Activated CD4-positive, alpha-beta memory T cell treated with anti-CD3 and anti-CD28 coated beads for 36 hours (primary cell): ENCODE results near the gene DAP. TPM values are rescaled to one million over a fixed set of nuclear protein-coding genes. Genes with fewer than 3 reads are reported as not detected.

Experiments used
- CTCF ChIA-PET: fragments of 350-600 bp; sonication (Branson Sonifier 250); formaldehyde crosslinking; loops from one replicate; lab custom pipeline; 2021; ENCODE audit warnings: antibody characterized with exemption, inconsistent platforms; lab: Charles Lee
- POLR2A ChIA-PET: fragments of 350-600 bp; sonication (Branson Sonifier 250); formaldehyde crosslinking; loops from one replicate; lab custom pipeline; 2021; ENCODE audit warnings: antibody characterized with exemption; lab: Charles Lee
- DNase-seq: peaks from one replicate; pipeline ENCODE4 v3.0.0-alpha.2; 2020
- H3K27ac Mint-ChIP-seq: one replicate; pipeline ENCODE4 v1.8.0; 2021; ENCODE audit warnings: mixed read lengths
- H3K27me3 Mint-ChIP-seq: one replicate; pipeline ENCODE4 v1.8.0; 2021; ENCODE audit warnings: mixed read lengths
- H3K36me3 Mint-ChIP-seq: one replicate; pipeline ENCODE4 v1.8.0; 2021; ENCODE audit warnings: mixed read lengths
- H3K4me1 Mint-ChIP-seq: one replicate; pipeline ENCODE4 v1.8.0; 2021; ENCODE audit warnings: low read depth, mixed read lengths
- H3K4me3 Mint-ChIP-seq: one replicate; pipeline ENCODE4 v1.8.0; 2021; ENCODE audit warnings: mild to moderate bottlenecking, mixed read lengths
- H3K9me3 Mint-ChIP-seq: one replicate; pipeline ENCODE4 v1.8.0; 2021; ENCODE audit warnings: mixed read lengths
- intact Hi-C: fragments of 100-400 bp; cut with micrococcal nuclease; formaldehyde crosslinking; loops from one replicate; pipeline ENCODE4 v1.15.1; 2023
- total RNA-seq, 2 experiments: library from RNA; stranded (reverse); gene quantifications; one replicate each; pipeline ENCODE4 v1.2.3, GENCODE V29; 2021

The DAP gene
- total RNA-seq, 2 experiments from 2014 or later = 39.0 to 39.7 TPM

- H3K9me3 Mint-ChIP-seq = no peaks in the 10 kb centered on the region
- POLR2A ChIA-PET = no interaction called here
- no peak overlapping the region for H3K4me3 Mint-ChIP-seq
- H3K4me1 Mint-ChIP-seq = no peaks in the 10 kb centered on the region
- H3K27me3 Mint-ChIP-seq = no peaks in the 10 kb centered on the region
- H3K36me3 Mint-ChIP-seq = no peaks in the 10 kb centered on the region
- no peak for DNase-seq
- intact Hi-C loops = no loop called here
- no peak overlapping the region for H3K27ac Mint-ChIP-seq
- CTCF ChIA-PET = no interaction called here
Observed at GRCh38 chr5:10660720-10661387, 100.2 kb downstream of the DAP start.

DNA sequence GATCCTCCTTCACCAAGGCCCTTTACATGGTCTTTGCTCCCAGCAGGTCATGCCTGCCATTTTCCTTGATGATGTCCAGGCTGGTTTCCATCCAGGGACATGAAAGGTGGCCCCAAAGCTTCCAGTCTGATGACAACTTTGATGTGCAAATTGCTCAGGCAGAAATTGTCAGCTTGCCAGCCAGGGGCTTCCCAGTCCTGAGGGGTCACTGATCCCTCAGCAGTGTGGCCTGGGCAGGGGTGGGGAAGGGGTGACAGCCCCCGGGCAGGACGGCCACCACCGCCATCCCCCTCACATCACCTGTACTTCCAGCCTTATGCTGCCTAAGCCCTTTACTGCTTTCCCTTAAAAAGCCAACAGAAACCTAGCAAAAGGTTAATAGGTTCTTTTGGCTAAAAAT is 100.9 kb downstream of the DAP start:
- no peaks in the 10 kb centered on the region for H3K9me3 Mint-ChIP-seq
- CTCF ChIA-PET = no interaction called here
- H3K4me3 Mint-ChIP-seq = no peak overlapping the region
- intact Hi-C loops = no loop called here
- DNase-seq = no peak
- H3K36me3 Mint-ChIP-seq = no peaks in the 10 kb centered on the region
- no peaks in the 10 kb centered on the region for H3K4me1 Mint-ChIP-seq
- H3K27me3 Mint-ChIP-seq = no peaks in the 10 kb centered on the region
- no peak overlapping the region for H3K27ac Mint-ChIP-seq
- POLR2A ChIA-PET = no interaction called here

DNA sequence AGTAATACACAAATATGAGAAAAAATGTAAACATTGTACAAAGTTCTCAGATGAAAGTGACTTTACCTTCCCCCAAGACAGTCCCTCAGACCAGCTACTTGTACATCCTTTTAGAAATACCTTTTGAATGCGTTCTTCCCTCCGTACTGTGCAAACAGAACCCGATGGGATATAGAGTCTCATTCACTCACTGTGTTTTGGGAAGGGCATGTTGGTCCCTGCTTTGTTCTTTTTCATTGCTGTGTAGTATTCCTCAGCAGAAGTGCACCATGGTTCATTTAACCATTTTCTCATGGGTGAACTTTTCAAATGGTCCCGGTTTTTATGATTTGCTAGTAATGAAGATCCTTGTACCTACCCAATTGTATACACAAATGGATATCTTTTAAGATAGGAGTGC is 102.8 kb downstream of the DAP start:
- no peaks in the 10 kb centered on the region for H3K27me3 Mint-ChIP-seq
- intact Hi-C loops = no loop called here
- H3K36me3 Mint-ChIP-seq = peaks cover 2% of the 10 kb centered on the region
- no peaks in the 10 kb centered on the region for H3K9me3 Mint-ChIP-seq
- no peaks in the 10 kb centered on the region for H3K4me1 Mint-ChIP-seq
- ChIA-PET POLR2A (no interaction called here), CTCF (no interaction called here)
- H3K27ac Mint-ChIP-seq = no peak overlapping the region
- H3K4me3 Mint-ChIP-seq = no peak overlapping the region
- no peak for DNase-seq

- Mint-ChIP-seq H3K4me3 (no peak overlapping the region), H3K4me1 (no peaks in the 10 kb centered on the region), H3K9me3 (no peaks in the 10 kb centered on the region), H3K27me3 (no peaks in the 10 kb centered on the region), H3K27ac (no peak overlapping the region), H3K36me3 (peaks cover 2% of the 10 kb centered on the region)
- no peak for DNase-seq
- ChIA-PET POLR2A (no interaction called here), CTCF (no interaction called here)
- intact Hi-C loops = no loop called here
Observed at GRCh38 chr5:10655972-10656830, 104.8 kb downstream of the DAP start.

GRCh38 chr5:10655161-10655971 is 105.7 kb downstream of the DAP start:
- Mint-ChIP-seq H3K27ac (no peak overlapping the region), H3K27me3 (no peaks in the 10 kb centered on the region), H3K36me3 (peaks cover 4% of the 10 kb centered on the region), H3K4me3 (no peak overlapping the region), H3K9me3 (no peaks in the 10 kb centered on the region), H3K4me1 (no peaks in the 10 kb centered on the region)
- CTCF ChIA-PET = no interaction called here
- no peak for DNase-seq
- intact Hi-C loops = no loop called here
- POLR2A ChIA-PET = no interaction called here

- intact Hi-C loops = no loop called here
- Mint-ChIP-seq H3K4me1 (no peaks in the 10 kb centered on the region), H3K27me3 (no peaks in the 10 kb centered on the region), H3K27ac (no peak overlapping the region), H3K36me3 (peaks cover 4% of the 10 kb centered on the region), H3K9me3 (no peaks in the 10 kb centered on the region), H3K4me3 (no peak overlapping the region)
- DNase-seq = no peak
- CTCF ChIA-PET = no interaction called here
- POLR2A ChIA-PET = no interaction called here
Observed at GRCh38 chr5:10654566-10654965, 106.5 kb downstream of the DAP start.

GRCh38 chr5:10653751-10654400 is 107.2 kb downstream of the DAP start:
- Mint-ChIP-seq H3K4me3 (no peak overlapping the region), H3K4me1 (no peaks in the 10 kb centered on the region), H3K27ac (no peak overlapping the region), H3K36me3 (peaks cover 4% of the 10 kb centered on the region), H3K9me3 (no peaks in the 10 kb centered on the region), H3K27me3 (no peaks in the 10 kb centered on the region)
- POLR2A ChIA-PET = no interaction called here
- CTCF ChIA-PET = no interaction called here
- DNase-seq = no peak
- intact Hi-C loops = no loop called here

DNA sequence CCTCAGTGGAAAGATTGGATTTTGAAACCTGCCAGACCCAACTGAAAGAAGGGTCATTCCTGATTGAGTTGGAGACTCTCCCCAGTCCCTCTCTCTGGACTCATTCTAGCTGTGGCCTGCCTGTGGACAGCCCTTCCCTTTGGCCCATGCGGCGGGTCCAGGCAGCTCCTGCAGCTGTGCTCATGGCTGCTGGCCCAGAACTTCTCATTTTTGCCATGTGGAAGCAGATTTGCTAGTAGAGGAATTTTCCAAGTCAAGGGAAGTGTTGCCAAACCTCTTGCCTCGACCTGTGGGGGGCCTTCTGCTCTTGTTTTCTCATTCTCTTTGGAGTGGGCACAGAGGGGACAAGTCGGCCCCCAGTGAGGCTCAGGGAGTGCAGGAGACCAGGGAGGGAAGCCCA is 108.0 kb downstream of the DAP start:
- no peak overlapping the region for H3K27ac Mint-ChIP-seq
- peaks cover 7% of the 10 kb centered on the region for H3K36me3 Mint-ChIP-seq
- DNase-seq = no peak
- no peaks in the 10 kb centered on the region for H3K9me3 Mint-ChIP-seq
- ChIA-PET CTCF (no interaction called here), POLR2A (no interaction called here)
- intact Hi-C loops = no loop called here
- H3K4me1 Mint-ChIP-seq = no peaks in the 10 kb centered on the region
- H3K4me3 Mint-ChIP-seq = no peak overlapping the region
- no peaks in the 10 kb centered on the region for H3K27me3 Mint-ChIP-seq

DNA sequence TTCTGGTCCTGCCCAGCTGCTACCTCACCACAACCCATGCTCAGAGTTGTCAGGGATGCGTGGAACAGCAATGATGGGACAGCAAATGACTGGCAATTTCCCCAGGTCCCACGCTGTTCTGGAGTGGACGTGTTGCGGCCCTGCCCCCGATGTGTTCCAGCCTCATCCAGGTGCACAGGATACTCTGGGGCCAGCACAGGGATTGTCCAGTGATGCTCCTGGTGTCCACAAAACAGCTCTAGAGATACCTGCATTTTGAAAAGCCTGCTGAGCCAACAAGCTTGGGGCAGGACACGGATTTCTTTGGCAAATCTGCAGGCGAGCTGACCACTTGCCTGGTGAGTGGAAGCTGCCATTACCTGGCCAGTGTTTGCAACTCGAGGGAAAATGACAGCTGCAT is 108.4 kb downstream of the DAP start:
- Mint-ChIP-seq H3K9me3 (no peaks in the 10 kb centered on the region), H3K27me3 (no peaks in the 10 kb centered on the region), H3K27ac (no peak overlapping the region), H3K36me3 (peaks cover 7% of the 10 kb centered on the region), H3K4me1 (no peaks in the 10 kb centered on the region), H3K4me3 (no peak overlapping the region)
- CTCF ChIA-PET = no interaction called here
- DNase-seq = no peak
- POLR2A ChIA-PET = no interaction called here
- intact Hi-C loops = no loop called here

DNA sequence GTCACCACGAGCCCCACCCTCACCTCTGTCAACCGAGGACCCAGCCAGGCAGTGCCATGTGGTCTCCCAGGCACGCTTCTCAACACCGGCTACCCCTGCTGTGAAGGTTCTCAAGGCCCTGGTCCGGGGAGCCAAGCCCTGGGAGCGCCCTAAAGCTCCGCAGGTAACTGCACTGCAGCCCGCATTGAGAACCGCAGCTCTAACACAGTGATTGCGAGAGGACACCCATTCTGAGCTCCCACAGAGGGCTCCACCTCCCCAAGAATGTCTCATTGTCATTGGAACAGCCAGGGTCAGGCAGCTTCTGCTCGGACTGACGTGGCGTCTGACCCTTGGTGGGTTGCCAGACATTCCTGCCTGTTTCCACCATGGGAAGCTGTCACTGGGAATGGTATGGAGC is 108.9 kb downstream of the DAP start:
- H3K27me3 Mint-ChIP-seq = no peaks in the 10 kb centered on the region
- ChIA-PET CTCF (no interaction called here), POLR2A (no interaction called here)
- no peaks in the 10 kb centered on the region for H3K9me3 Mint-ChIP-seq
- no peaks in the 10 kb centered on the region for H3K4me1 Mint-ChIP-seq
- H3K4me3 Mint-ChIP-seq = no peak overlapping the region
- intact Hi-C loops = no loop called here
- H3K36me3 Mint-ChIP-seq = peaks cover 7% of the 10 kb centered on the region
- no peak for DNase-seq
- no peak overlapping the region for H3K27ac Mint-ChIP-seq

GRCh38 chr5:10649666-10650380 is 111.2 kb downstream of the DAP start:
- Mint-ChIP-seq H3K27me3 (no peaks in the 10 kb centered on the region), H3K36me3 (peaks cover 7% of the 10 kb centered on the region), H3K4me3 (no peak overlapping the region), H3K4me1 (peaks cover 9% of the 10 kb centered on the region), H3K27ac (no peak overlapping the region), H3K9me3 (no peaks in the 10 kb centered on the region)
- DNase-seq = no peak
- intact Hi-C loops = no loop called here
- CTCF ChIA-PET = no interaction called here
- POLR2A ChIA-PET = no interaction called here
